ENCODE results near the gene EXPH5.

Gene EXPH5

GRCh38 chr11:108561535-108561991 lies 32.0 kb downstream of the EXPH5 start:
- no peak for DNase-seq

GRCh38 chr11:108559904-108560303 lies 33.7 kb downstream of the EXPH5 start:
- no peak for DNase-seq

- no peak for DNase-seq
Observed at GRCh38 chr11:108559340-108559739, 34.2 kb downstream of the EXPH5 start.

GRCh38 chr11:108558222-108558621 lies 35.3 kb downstream of the EXPH5 start:
- no peak for DNase-seq

GRCh38 chr11:108556019-108556418 lies 37.5 kb downstream of the EXPH5 start:
- no peak for DNase-seq

GRCh38 chr11:108551651-108552462 lies 41.7 kb downstream of the EXPH5 start:
- no peak for DNase-seq

GRCh38 chr11:108549319-108549885 lies 44.2 kb downstream of the EXPH5 start:
- no peak for DNase-seq

- DNase-seq: no peak
Observed at GRCh38 chr11:108545909-108546501, 47.6 kb downstream of the EXPH5 start.

GRCh38 chr11:108543316-108543964 lies 50.1 kb downstream of the EXPH5 start:
- no peak for DNase-seq

- DNase-seq: no peak
Observed at GRCh38 chr11:108541531-108541930, 52.0 kb downstream of the EXPH5 start.

- DNase-seq: no peak
Observed at GRCh38 chr11:108538502-108538901, 55.1 kb downstream of the EXPH5 start.

- DNase-seq: no peak
Observed at GRCh38 chr11:108538022-108538424, 55.5 kb downstream of the EXPH5 start.

GRCh38 chr11:108536783-108537182 lies 56.8 kb downstream of the EXPH5 start:
- no peak for DNase-seq

GRCh38 chr11:108535384-108535955 lies 58.1 kb downstream of the EXPH5 start:
- DNase-seq: no peak

GRCh38 chr11:108534274-108534882 lies 59.2 kb downstream of the EXPH5 start:
- no peak for DNase-seq

GRCh38 chr11:108530426-108530825 lies 63.1 kb downstream of the EXPH5 start:
- DNase-seq: no peak

- no peak for DNase-seq
Observed at GRCh38 chr11:108527382-108527781, 66.2 kb downstream of the EXPH5 start.

GRCh38 chr11:108525161-108525560 lies 68.4 kb downstream of the EXPH5 start:
- DNase-seq: no peak

- no peak for DNase-seq
Observed at GRCh38 chr11:108524422-108524821, 69.1 kb downstream of the EXPH5 start.

GRCh38 chr11:108522318-108522717 lies 71.2 kb downstream of the EXPH5 start:
- DNase-seq: no peak

- DNase-seq: no peak
Observed at GRCh38 chr11:108518581-108518980, 75.0 kb downstream of the EXPH5 start.

- DNase-seq: no peak
Observed at GRCh38 chr11:108516125-108516524, 77.4 kb downstream of the EXPH5 start.

- DNase-seq: no peak
Observed at GRCh38 chr11:108512708-108513107, 80.9 kb downstream of the EXPH5 start.
